ENCODE data around the gene FAT4.

- TF ChIP-seq CTCF (IDR thresholded peaks at IDR 0.05) (no peak), POLR2AphosphoS5 (IDR thresholded peaks at IDR 0.05) (no peak)
Observed at GRCh38 chr4:125358453-125358852, 43.7 kb downstream of the FAT4 start.
